ENCODE measurements around the gene LRRC61.

Gene LRRC61

GRCh38 chr7:150327308-150327707, 4.2 kb downstream of the LRRC61 start:
- TF ChIP-seq CREB1 (IDR thresholded peaks at IDR 0.05; ENCODE audit: low read depth) (no peak), MAX (IDR thresholded peaks at IDR 0.05) (no peak), ZBTB7A (IDR thresholded peaks at IDR 0.05; ENCODE audit: low read depth) (no peak), YY1 (IDR thresholded peaks at IDR 0.05; ENCODE audit: low read depth) (no peak)

- TF ChIP-seq TAF1 (IDR thresholded peaks at IDR 0.05; ENCODE audit: low read depth) = no peak
- TF ChIP-seq USF1 (IDR thresholded peaks at IDR 0.05) = no peak
- no peak for TF ChIP-seq ZBTB7A (IDR thresholded peaks at IDR 0.05; ENCODE audit: low read depth)
- no peak for TF ChIP-seq RAD21 (IDR thresholded peaks at IDR 0.05; ENCODE audit: low read depth)
- no peak for TF ChIP-seq TCF12 (IDR thresholded peaks at IDR 0.05; ENCODE audit: low read depth)
- TF ChIP-seq EP300 (IDR thresholded peaks at IDR 0.05; ENCODE audit: borderline replicate concordance) = no peak
- TF ChIP-seq FOXM1 (IDR thresholded peaks at IDR 0.05; ENCODE audit: borderline replicate concordance, low read depth) = no peak
- TF ChIP-seq REST (IDR thresholded peaks at IDR 0.05; ENCODE audit: low read depth) = no peak
- TF ChIP-seq TEAD4 (IDR thresholded peaks at IDR 0.05) = no peak
- TF ChIP-seq EGR1 (IDR thresholded peaks at IDR 0.05) = no peak
- no peak for TF ChIP-seq MAX (IDR thresholded peaks at IDR 0.05)
- TF ChIP-seq YY1 (IDR thresholded peaks at IDR 0.05; ENCODE audit: low read depth) = no peak
- TF ChIP-seq CEBPB (IDR thresholded peaks at IDR 0.05) = no peak
- TF ChIP-seq CREB1 (IDR thresholded peaks at IDR 0.05; ENCODE audit: low read depth) = no peak
- TF ChIP-seq NFIC (IDR thresholded peaks at IDR 0.05) = no peak
Measured at GRCh38 chr7:150329331-150330120, 6.4 kb downstream of the LRRC61 start.

GRCh38 chr7:150330211-150330885, 7.2 kb downstream of the LRRC61 start:
- no peak for TF ChIP-seq TCF12 (IDR thresholded peaks at IDR 0.05; ENCODE audit: low read depth)
- no peak for TF ChIP-seq ZBTB7A (IDR thresholded peaks at IDR 0.05; ENCODE audit: low read depth)
- no peak for TF ChIP-seq MAX (IDR thresholded peaks at IDR 0.05)

- TF ChIP-seq YY1 (IDR thresholded peaks at IDR 0.05; ENCODE audit: low read depth) = no peak
- no peak for TF ChIP-seq NFIC (IDR thresholded peaks at IDR 0.05)
- no peak for TF ChIP-seq REST (IDR thresholded peaks at IDR 0.05; ENCODE audit: low read depth)
- no peak for TF ChIP-seq MAX (IDR thresholded peaks at IDR 0.05)
- TF ChIP-seq TEAD4 (IDR thresholded peaks at IDR 0.05) = no peak
- no peak for TF ChIP-seq RAD21 (IDR thresholded peaks at IDR 0.05; ENCODE audit: low read depth)
- TF ChIP-seq CREB1 (IDR thresholded peaks at IDR 0.05; ENCODE audit: low read depth) = no peak
- TF ChIP-seq TCF12 (IDR thresholded peaks at IDR 0.05; ENCODE audit: low read depth) = no peak
- no peak for TF ChIP-seq EP300 (IDR thresholded peaks at IDR 0.05; ENCODE audit: borderline replicate concordance)
- TF ChIP-seq USF1 (IDR thresholded peaks at IDR 0.05) = no peak
- TF ChIP-seq EGR1 (IDR thresholded peaks at IDR 0.05) = no peak
- no peak for TF ChIP-seq CEBPB (IDR thresholded peaks at IDR 0.05)
- no peak for TF ChIP-seq TAF1 (IDR thresholded peaks at IDR 0.05; ENCODE audit: low read depth)
- no peak for TF ChIP-seq ZBTB7A (IDR thresholded peaks at IDR 0.05; ENCODE audit: low read depth)
- no peak for TF ChIP-seq FOXM1 (IDR thresholded peaks at IDR 0.05; ENCODE audit: borderline replicate concordance, low read depth)
Measured at GRCh38 chr7:150332852-150333635, 9.9 kb downstream of the LRRC61 start.

GRCh38 chr7:150333659-150334058, 10.5 kb downstream of the LRRC61 start:
- TF ChIP-seq TCF12 (IDR thresholded peaks at IDR 0.05; ENCODE audit: low read depth) (no peak), ZBTB7A (IDR thresholded peaks at IDR 0.05; ENCODE audit: low read depth) (no peak), USF1 (IDR thresholded peaks at IDR 0.05) (no peak), CREB1 (IDR thresholded peaks at IDR 0.05; ENCODE audit: low read depth) (no peak), EP300 (IDR thresholded peaks at IDR 0.05; ENCODE audit: borderline replicate concordance) (no peak), RAD21 (IDR thresholded peaks at IDR 0.05; ENCODE audit: low read depth) (no peak), TAF1 (IDR thresholded peaks at IDR 0.05; ENCODE audit: low read depth) (no peak), EGR1 (IDR thresholded peaks at IDR 0.05) (no peak), REST (IDR thresholded peaks at IDR 0.05; ENCODE audit: low read depth) (no peak), NFIC (IDR thresholded peaks at IDR 0.05) (no peak)

All from Ishikawa (cell line).